HepG2 (cell line): ENCODE measurements around the gene POLR3E. TPM values are rescaled to one million over a fixed set of nuclear protein-coding genes. Genes with fewer than 3 reads are reported as not detected.

Experiments
- AFF4 ChIP-seq: sonication (generic); formaldehyde crosslinking; IDR thresholded peaks from 2 replicates; pipeline ENCODE4 v1.4.0; 2020; ENCODE audit warnings: missing genetic modification reagents
- CHD4 ChIP-seq: fragments of 200-600 bp; sonication (generic); IDR thresholded peaks from 2 replicates; pipeline ENCODE4 v1.7.0; 2017; ENCODE audit warnings: mild to moderate bottlenecking, low read length, borderline replicate concordance
- DZIP1 ChIP-seq: sonication (generic); formaldehyde crosslinking; IDR thresholded peaks from 2 replicates; pipeline ENCODE4 v1.5.0; 2020; ENCODE audit warnings: mild to moderate bottlenecking, missing genetic modification reagents
- FLYWCH1 ChIP-seq: sonication (generic); formaldehyde crosslinking; IDR thresholded peaks from 2 replicates; pipeline ENCODE4 v1.8.1; 2023; ENCODE audit warnings: mild to moderate bottlenecking, missing genetic modification reagents
- MAFK ChIP-seq, 2 experiments: IDR thresholded peaks in 1 of 2; conservative IDR thresholded peaks in 1 of 2; 2 replicates each; pipeline ENCODE4 v1.6.1; 2011; ENCODE audit warnings: improper control_type of control experiment in 2 of 2, low read length in 2 of 2
- NR2F2 ChIP-seq: IDR thresholded peaks from 2 replicates; pipeline ENCODE4 v1.6.1; 2012; ENCODE audit warnings: low read depth, inconsistent platforms, borderline replicate concordance
- SIN3A ChIP-seq: IDR thresholded peaks from 2 replicates; pipeline ENCODE4 v1.6.1; 2011; ENCODE audit warnings: low read depth, mild to moderate bottlenecking, control low read depth, low read length, borderline replicate concordance
- SKIL ChIP-seq: sonication (generic); formaldehyde crosslinking; IDR thresholded peaks from 2 replicates; pipeline ENCODE4 v1.8.0; 2022; ENCODE audit warnings: missing genetic modification reagents, mild to moderate bottlenecking, moderate library complexity, borderline replicate concordance
- SOX13 ChIP-seq, 3 experiments: fragments of 450-650 bp in 1 of 3; sonication (generic) in 1 of 3; formaldehyde crosslinking in 1 of 3; IDR thresholded peaks in 2 of 3; conservative IDR thresholded peaks in 1 of 3; 2 replicates each; pipeline versions ENCODE4 v1.5.0 to v1.6.1; 2016 to 2020; ENCODE audit warnings: antibody characterized with exemption in 1 of 3, mild to moderate bottlenecking in 1 of 3, missing compliant biosample characterization in 1 of 3, missing genetic modification reagents in 1 of 3, moderate library complexity in 1 of 3
- ZNF205 ChIP-seq: IDR thresholded peaks from 2 replicates; pipeline ENCODE4 v1.6.1; 2018; ENCODE audit warnings: missing biosample characterization, missing genetic modification reagents
- ZNF326 ChIP-seq: sonication (generic); formaldehyde crosslinking; IDR thresholded peaks from 2 replicates; pipeline ENCODE4 v1.4.0; 2020; ENCODE audit warnings: missing genetic modification reagents, borderline replicate concordance
- ZNF383 ChIP-seq: sonication (generic); formaldehyde crosslinking; IDR thresholded peaks from 2 replicates; pipeline ENCODE4 v1.4.0; 2020; ENCODE audit warnings: missing genetic modification reagents, mild to moderate bottlenecking, borderline replicate concordance
- ZNF710 ChIP-seq: sonication (generic); formaldehyde crosslinking; IDR thresholded peaks from 2 replicates; pipeline ENCODE4 v1.5.0; 2020; ENCODE audit warnings: mild to moderate bottlenecking, missing genetic modification reagents, borderline replicate concordance
- ZNF780A ChIP-seq: sonication (generic); formaldehyde crosslinking; IDR thresholded peaks from 2 replicates; pipeline ENCODE4 v1.8.0; 2022; ENCODE audit warnings: mild to moderate bottlenecking, missing genetic modification reagents, moderate library complexity
- polyA plus RNA-seq, 8 experiments: library from polyadenylated mRNA; depleted of rRNA in 3 of 8; stranded (reverse) in 7 of 8; unstranded in 1 of 8; fragments of >200 nt; fragmentation: Illumina TruSeq in 4 of 8; extraction: Trizol in 4 of 8; gene quantifications; 2 replicates each; pipeline versions ENCODE4 v1.2.1 to v1.2.3, GENCODE V29; 2011 to 2016; ENCODE audit warnings: low read depth in 4 of 8, missing spikeins in 1 of 8, mixed read lengths in 1 of 8; ENCODE audit not compliant: insufficient read depth in 1 of 8
- total RNA-seq, 5 experiments: library from RNA; depleted of rRNA; stranded (reverse); fragments of >200 nt; fragmentation: Illumina TruSeq; extraction: Trizol; gene quantifications; 2 replicates each; pipeline ENCODE4 v1.2.3, GENCODE V29; 2016; ENCODE audit warnings: low read depth in 1 of 5
- TF ChIP-seq, protein P1 (sequence below): sonication (generic); formaldehyde crosslinking; IDR thresholded peaks from 2 replicates; pipeline ENCODE4 v1.8.1; 2023; ENCODE audit warnings: mild to moderate bottlenecking, missing genetic modification reagents, borderline replicate concordance

Gene POLR3E
- total and polyA plus RNA-seq, 2 of the 13 experiments (the other 11 are each of a cell fraction or from before 2014, with no cell fraction given), result 135 to 262 TPM

- no peak for TF ChIP-seq ZNF710 (CRISPR knock-in tag)
- no peak; the same call in 1 of the 2 replicates for TF ChIP-seq ZNF326 (CRISPR knock-in tag)
- no peak for TF ChIP-seq SKIL
- TF ChIP-seq DZIP1 (CRISPR knock-in tag), result 0 out of 2 replicates have a peak, but pooled peaks have one; percentile 17
- TF ChIP-seq, protein P1, sequence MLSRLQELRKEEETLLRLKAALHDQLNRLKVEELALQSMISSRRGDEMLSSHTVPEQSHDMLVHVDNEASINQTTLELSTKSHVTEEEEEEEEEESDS, result no peak
- TF ChIP-seq SIN3A, result peak; percentile 77; the same call in 1 of the 2 replicates
- TF ChIP-seq AFF4 (CRISPR knock-in tag), result peak; percentile 60; the same call in 1 of the 2 replicates
- TF ChIP-seq MAFK (conservative IDR thresholded peaks at IDR 0.05 in 1 of 2, IDR thresholded peaks at IDR 0.05 in 1 of 2; ENCODE audit: low read length in 2 of 2), result peak; percentile 68 to 69; a peak in 3 of 4 replicates
- no peak; the same call in 1 of the 2 replicates for TF ChIP-seq ZNF383 (CRISPR knock-in tag)
- TF ChIP-seq ZNF780A (CRISPR knock-in tag), result no peak; the same call in 1 of the 2 replicates
- TF ChIP-seq ZNF205 (CRISPR knock-in tag), result peak; percentile 71
- TF ChIP-seq SOX13 (IDR thresholded peaks at IDR 0.05), result 0 out of 2 replicates have a peak, but pooled peaks have one; percentile 45
- TF ChIP-seq SOX13 (CRISPR knock-in tag; conservative IDR thresholded peaks at IDR 0.05 in 1 of 2, IDR thresholded peaks at IDR 0.05 in 1 of 2), result 0 out of 4 replicates have a peak, but pooled peaks of 1 of the 2 experiments have one; percentile 82
- peak; percentile 28; the same call in 1 of the 2 replicates for TF ChIP-seq FLYWCH1
- no peak for TF ChIP-seq CHD4
- 0 out of 2 replicates have a peak, but pooled peaks have one; percentile 46 for TF ChIP-seq NR2F2
Measured at GRCh38 chr16:22297871-22298733, 893 bp downstream of the POLR3E start (continued).
